Endothelial cell of umbilical vein (primary cell): ENCODE measurements around the gene EEFSEC. TPM values are rescaled to one million over a fixed set of nuclear protein-coding genes. Genes with fewer than 3 reads are reported as not detected.

Experiments used
- BruUV-seq: library from RNA; stranded (reverse); fragments of 400-500 nt; replicated peaks from 2 replicates; lab custom pipeline; 2021; lab: Mats Ljungman, UMichigan
- CTCF ChIA-PET: fragments of 300-600, 350-600 bp; sonication (Branson Sonifier 250); formaldehyde crosslinking; loops from one replicate; lab custom pipeline; 2021; ENCODE audit warnings: antibody characterized with exemption, inconsistent platforms; lab: Charles Lee
- POLR2A ChIA-PET: fragments of 300-600, 350-600 bp; sonication (Branson Sonifier 250); formaldehyde crosslinking; loops from one replicate; lab custom pipeline; 2021; ENCODE audit warnings: antibody characterized with exemption, inconsistent platforms; lab: Charles Lee
- DNase-seq: peaks from one replicate; pipeline ENCODE4 v3.0.0-alpha.2; 2011; ENCODE audit warnings: low read depth, low spot score
- FAIRE-seq: peaks from 2 replicates; lab custom pipeline; 2011; peaks lifted over from hg19 to GRCh38; lab: Jason Lieb, UNC
- H2AFZ ChIP-seq: 2 replicates; pipeline ENCODE4 v1.6.0; 2012; ENCODE audit warnings: low read depth, low read length, control low read depth, inconsistent platforms
- H3K27ac ChIP-seq: 2 replicates; pipeline ENCODE4 v1.5.1; 2011; ENCODE audit warnings: low read depth, mild to moderate bottlenecking, control low read depth, low read length, moderate library complexity; ENCODE audit not compliant: insufficient read depth
- H3K27me3 ChIP-seq, 2 experiments: 2 replicates each; pipeline versions ENCODE4 v1.6.0 to v1.6.1; 2011; ENCODE audit warnings: low read length in 2 of 2, mixed read lengths in 1 of 2; ENCODE audit not compliant: control insufficient read depth in 2 of 2, insufficient read depth in 2 of 2
- H3K36me3 ChIP-seq, 2 experiments: 2 replicates in 1 of 2; 3 replicates in 1 of 2; pipeline ENCODE4 v1.5.1; 2011; ENCODE audit warnings: low read length in 2 of 2, mild to moderate bottlenecking in 1 of 2, moderate library complexity in 1 of 2; ENCODE audit not compliant: control insufficient read depth in 2 of 2, insufficient read depth in 2 of 2; ENCODE audit errors: extremely low read depth in 1 of 2
- H3K4me1 ChIP-seq: 3 replicates; pipeline ENCODE4 v1.5.1; 2011; ENCODE audit warnings: mild to moderate bottlenecking, low read length; ENCODE audit not compliant: control insufficient read depth, insufficient read depth; ENCODE audit errors: extremely low read depth
- H3K4me2 ChIP-seq: 2 replicates; pipeline ENCODE4 v1.6.1; 2011; ENCODE audit warnings: low read length, control low read depth, mixed read lengths; ENCODE audit not compliant: insufficient read depth
- H3K4me3 ChIP-seq, 3 experiments: fragments of 200-600 bp in 1 of 3; sonication (generic), shearing (Covaris generic) in 1 of 3; replicated peaks in 1 of 3; 2 replicates each; pipeline ENCODE4 v1.5.1; 2011 to 2016; ENCODE audit warnings: control low read depth in 3 of 3, low read length in 3 of 3, mild to moderate bottlenecking in 2 of 3, inconsistent platforms in 1 of 3, low read depth in 1 of 3, moderate library complexity in 1 of 3; ENCODE audit not compliant: insufficient read depth in 1 of 3
- H3K79me2 ChIP-seq: 2 replicates; pipeline ENCODE4 v1.6.0; 2012; ENCODE audit warnings: low read length, inconsistent platforms; ENCODE audit not compliant: control insufficient read depth, insufficient read depth
- H3K9ac ChIP-seq: replicated peaks from 2 replicates; pipeline ENCODE3; 2011; ENCODE audit warnings: low read length, control low read depth; ENCODE audit not compliant: insufficient read depth; ENCODE audit errors: extremely low read depth
- H3K9me1 ChIP-seq: replicated peaks from 3 replicates; pipeline ENCODE4 v1.6.0; 2011; ENCODE audit warnings: mild to moderate bottlenecking, low read length; ENCODE audit not compliant: control insufficient read depth, insufficient read depth; ENCODE audit errors: extremely low read depth
- H3K9me3 ChIP-seq: replicated peaks from 2 replicates; pipeline ENCODE4 v1.5.1; 2012; ENCODE audit warnings: low read length, inconsistent platforms; ENCODE audit not compliant: control insufficient read depth, insufficient read depth
- H4K20me1 ChIP-seq: replicated peaks from 2 replicates; pipeline ENCODE3; 2011; ENCODE audit warnings: mild to moderate bottlenecking, low read length; ENCODE audit not compliant: control insufficient read depth, insufficient read depth; ENCODE audit errors: extremely low read depth
- EZH2 ChIP-seq: IDR thresholded peaks from 2 replicates; pipeline ENCODE4 v1.6.1; 2012; ENCODE audit warnings: borderline replicate concordance, low read depth, mild to moderate bottlenecking, moderate library complexity, low read length, inconsistent platforms; ENCODE audit not compliant: severe bottlenecking
- FOS ChIP-seq: IDR thresholded peaks from 2 replicates; pipeline ENCODE4 v1.6.1; 2011; ENCODE audit warnings: mild to moderate bottlenecking, low read length, moderate library complexity, borderline replicate concordance; ENCODE audit not compliant: insufficient read depth
- GATA2 ChIP-seq: IDR thresholded peaks from 2 replicates; pipeline ENCODE4 v1.7.0; 2011; ENCODE audit warnings: low read depth, mild to moderate bottlenecking, moderate library complexity, mixed read lengths, low read length; ENCODE audit not compliant: insufficient read length, insufficient read depth
- JUN ChIP-seq: IDR thresholded peaks from 2 replicates; pipeline ENCODE4 v1.6.1; 2011; ENCODE audit warnings: borderline replicate concordance, low read depth; ENCODE audit not compliant: insufficient read length, insufficient read depth
- MYC ChIP-seq: IDR thresholded peaks from one replicate; pipeline ENCODE4 v1.6.1; 2011; ENCODE audit warnings: mild to moderate bottlenecking, low read depth, low read length
- POLR2A ChIP-seq: IDR thresholded peaks from 2 replicates; pipeline ENCODE4 v1.6.1; 2012; ENCODE audit warnings: low read depth, mild to moderate bottlenecking, control low read depth, low read length
- POLR2AphosphoS5 ChIP-seq: IDR thresholded peaks from 2 replicates; pipeline ENCODE4 v1.6.1; 2012; ENCODE audit warnings: low read depth, mild to moderate bottlenecking, control low read depth, low read length, moderate library complexity; ENCODE audit not compliant: insufficient read depth
- dilution Hi-C: fragments of 300-500 bp; cut with MboI; formaldehyde crosslinking; loops from one replicate; pipeline ENCODE4 v1.15.0; 2019; ENCODE audit warnings: low sequenced_read_pairs; ENCODE audit not compliant: extremely low pct_ligation_motif_present
- intact Hi-C: fragments of 100-400 bp; cut with micrococcal nuclease; formaldehyde crosslinking; loops from one replicate; pipeline ENCODE4 v1.10.0; 2022
- polyA plus RNA-seq, 4 experiments: library from polyadenylated mRNA; depleted of rRNA in 3 of 4; stranded (reverse) in 3 of 4; unstranded in 1 of 4; fragments of >200 nt; gene quantifications; 2 replicates each; pipeline versions ENCODE4 v1.2.1 to v1.2.3, GENCODE V29; 2011 to 2012; ENCODE audit warnings: missing spikeins in 1 of 4
- total RNA-seq: library from RNA; stranded (reverse); gene quantifications from 2 replicates; pipeline ENCODE4 v1.2.3, GENCODE V29; 2021
- TF ChIP-seq, protein P1 (sequence below), 2 donors: IDR thresholded peaks; 1 replicate in 1 of 2; 2 replicates in 1 of 2; pipeline ENCODE4 v1.5.1; 2011; ENCODE audit warnings: low read length in 2 of 2, mild to moderate bottlenecking in 2 of 2, moderate library complexity in 2 of 2, control low read depth in 1 of 2, inconsistent platforms in 1 of 2, low read depth in 1 of 2; ENCODE audit not compliant: insufficient read depth in 1 of 2; ENCODE audit errors: extremely low read depth in 1 of 2
- TF ChIP-seq, protein P2 (sequence below): IDR thresholded peaks from 2 replicates; pipeline ENCODE4 v1.6.1; 2011; ENCODE audit not compliant: insufficient read depth, insufficient read length

EEFSEC gene
- total and polyA plus RNA-seq, 2 donors (not counting 3 experiments of a cell fraction or from before 2014, with no cell fraction given), result 13.1 to 14.5 TPM

DNA sequence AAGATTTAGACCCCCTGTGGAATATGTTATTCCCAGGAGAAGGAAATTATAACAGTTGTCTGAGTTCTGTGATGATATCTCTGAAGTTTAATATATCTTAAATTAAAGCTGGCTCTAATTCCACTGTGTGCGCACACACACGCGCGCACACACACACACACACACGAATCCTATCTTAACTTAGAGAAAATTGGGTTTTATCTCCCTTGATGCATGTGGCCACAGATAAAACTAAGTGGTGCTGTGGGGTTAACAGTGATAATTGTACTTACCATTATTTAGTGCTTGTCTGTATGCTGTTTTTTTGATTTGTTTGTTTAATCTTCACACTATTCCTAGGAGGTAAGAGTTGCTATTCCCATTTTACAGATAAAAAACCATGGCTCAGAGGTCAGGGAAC lies 7.4 kb downstream of the EEFSEC start:
- TF ChIP-seq FOS, result no peak
- no peak for TF ChIP-seq EZH2
- TF ChIP-seq POLR2A, result no peak
- TF ChIP-seq, protein P1, sequence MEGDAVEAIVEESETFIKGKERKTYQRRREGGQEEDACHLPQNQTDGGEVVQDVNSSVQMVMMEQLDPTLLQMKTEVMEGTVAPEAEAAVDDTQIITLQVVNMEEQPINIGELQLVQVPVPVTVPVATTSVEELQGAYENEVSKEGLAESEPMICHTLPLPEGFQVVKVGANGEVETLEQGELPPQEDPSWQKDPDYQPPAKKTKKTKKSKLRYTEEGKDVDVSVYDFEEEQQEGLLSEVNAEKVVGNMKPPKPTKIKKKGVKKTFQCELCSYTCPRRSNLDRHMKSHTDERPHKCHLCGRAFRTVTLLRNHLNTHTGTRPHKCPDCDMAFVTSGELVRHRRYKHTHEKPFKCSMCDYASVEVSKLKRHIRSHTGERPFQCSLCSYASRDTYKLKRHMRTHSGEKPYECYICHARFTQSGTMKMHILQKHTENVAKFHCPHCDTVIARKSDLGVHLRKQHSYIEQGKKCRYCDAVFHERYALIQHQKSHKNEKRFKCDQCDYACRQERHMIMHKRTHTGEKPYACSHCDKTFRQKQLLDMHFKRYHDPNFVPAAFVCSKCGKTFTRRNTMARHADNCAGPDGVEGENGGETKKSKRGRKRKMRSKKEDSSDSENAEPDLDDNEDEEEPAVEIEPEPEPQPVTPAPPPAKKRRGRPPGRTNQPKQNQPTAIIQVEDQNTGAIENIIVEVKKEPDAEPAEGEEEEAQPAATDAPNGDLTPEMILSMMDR (IDR thresholded peaks at IDR 0.05; ENCODE audit: extremely low read depth in 1 of 2, insufficient read depth in 1 of 2, low read depth in 1 of 2, low read length in 2 of 2), result no peak
- TF ChIP-seq JUN, result no peak
- TF ChIP-seq, protein P2, sequence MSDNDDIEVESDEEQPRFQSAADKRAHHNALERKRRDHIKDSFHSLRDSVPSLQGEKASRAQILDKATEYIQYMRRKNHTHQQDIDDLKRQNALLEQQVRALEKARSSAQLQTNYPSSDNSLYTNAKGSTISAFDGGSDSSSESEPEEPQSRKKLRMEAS, result no peak
- no peak for TF ChIP-seq GATA2
- TF ChIP-seq MYC, result no peak
- TF ChIP-seq POLR2AphosphoS5, result no peak
- no peak overlapping the region for H3K27ac ChIP-seq
- DNase-seq (no peak), FAIRE-seq (no peak)
- BruUV-seq, result no TSS peak
- H3K79me2 ChIP-seq, result no peaks in the 10 kb centered on the region
- H3K4me3 ChIP-seq, result no peak overlapping the region
- POLR2A ChIA-PET, result no interaction called here
- CTCF ChIA-PET, result interaction anchor here (0.9 to 1.8 kb wide), 4 partner anchors 10 to 448 kb away, joined by 3 to 5 read pairs (median 3); no protein-coding TSS in a partner anchor
- no peaks in the 10 kb centered on the region for H3K9me3 ChIP-seq
- no peaks in the 10 kb centered on the region for H3K27me3 ChIP-seq
- intact Hi-C loops, result no loop called here
- no peaks in the 10 kb centered on the region for H3K4me1 ChIP-seq
- dilution Hi-C loops, result no loop called here
- no peaks in the 10 kb centered on the region for H3K36me3 ChIP-seq
- H3K4me2 ChIP-seq, result no peak overlapping the region
- H3K9ac ChIP-seq, result no peak overlapping the region
- H2AFZ ChIP-seq, result no peak overlapping the region
- no peaks in the 10 kb centered on the region for H3K9me1 ChIP-seq
- no peaks in the 10 kb centered on the region for H4K20me1 ChIP-seq
